GM12878 (cell line): Measurements from ENCODE around the gene RNASE12. TPM values are rescaled to one million over a fixed set of nuclear protein-coding genes. Genes with fewer than 3 reads are reported as not detected.

Experiments
- ATAC-seq: fragments of 200-7000 bp; cut with Tn5 transposase; 3 replicates; pipeline ENCODE4 v1.9.1; 2020; ENCODE audit warnings: mild to moderate bottlenecking, moderate library complexity
- BruUV-seq: library from RNA; stranded (reverse); fragments of 400-500 nt; replicated peaks from 2 replicates; lab custom pipeline; 2021; lab: Mats Ljungman, UMichigan
- CTCF ChIA-PET: fragments of 300-600 bp; sonication (Branson Sonifier 250); formaldehyde crosslinking; extraction: SDS; loops from one replicate; lab custom pipeline; 2021; ENCODE audit warnings: inconsistent platforms; lab: Yijun Ruan, JAX
- POLR2A ChIA-PET: fragments of 350-600 bp; formaldehyde crosslinking; extraction: SDS; loops from one replicate; lab custom pipeline; 2021; ENCODE audit warnings: inconsistent platforms; lab: Charles Lee
- RAD21 ChIA-PET: fragments of 300-600 bp; sonication (Branson Sonifier 250); formaldehyde crosslinking; loops from one replicate; lab custom pipeline; 2023; ENCODE audit warnings: antibody characterized with exemption; ENCODE audit not compliant: unreplicated experiment; lab: Charles Lee
- SMC1A ChIA-PET: fragments of 300-600 bp; sonication (Branson Sonifier 250); formaldehyde crosslinking; loops from one replicate; lab custom pipeline; 2023; ENCODE audit not compliant: unreplicated experiment, uncharacterized antibody; lab: Charles Lee
- DNase-seq: peaks from one replicate; pipeline ENCODE4 v3.0.0-alpha.2; 2011; ENCODE audit warnings: low read depth, low spot score
- FAIRE-seq: peaks from 3 replicates; lab custom pipeline; 2011; peaks lifted over from hg19 to GRCh38; lab: Jason Lieb, UNC
- H2AFZ ChIP-seq: 2 replicates; pipeline ENCODE4 v1.6.0; 2011; ENCODE audit warnings: low read depth, low read length, control low read depth; ENCODE audit not compliant: control insufficient read depth
- H3K27ac ChIP-seq: 2 replicates; pipeline ENCODE4 v1.5.1; 2011; ENCODE audit warnings: control low read depth; ENCODE audit not compliant: control insufficient read depth, insufficient read depth
- H3K27me3 ChIP-seq, 2 experiments: replicated peaks in 1 of 2; 2 replicates each; pipeline versions ENCODE4 v1.6.0 to v1.6.1; 2011; ENCODE audit warnings: low read length in 1 of 2; ENCODE audit not compliant: control insufficient read depth in 2 of 2, insufficient read depth in 2 of 2
- H3K36me3 ChIP-seq, 2 experiments: 2 replicates each; pipeline ENCODE4 v1.5.1; 2011; ENCODE audit warnings: low read length in 1 of 2; ENCODE audit not compliant: control insufficient read depth in 2 of 2, insufficient read depth in 2 of 2
- H3K4me1 ChIP-seq: 2 replicates; pipeline ENCODE4 v1.6.1; 2011; ENCODE audit warnings: mild to moderate bottlenecking, low read length, moderate library complexity, mixed read lengths; ENCODE audit not compliant: control insufficient read depth, insufficient read depth
- H3K4me2 ChIP-seq: 2 replicates; pipeline ENCODE4 v1.6.0; 2011; ENCODE audit warnings: control low read depth; ENCODE audit not compliant: control insufficient read depth, insufficient read depth
- H3K4me3 ChIP-seq: fragments of 200-600 bp; sonication (generic); 2 replicates; pipeline ENCODE4 v1.5.1; 2016
- H3K79me2 ChIP-seq: 2 replicates; pipeline ENCODE4 v1.6.0; 2011; ENCODE audit warnings: low read length; ENCODE audit not compliant: control insufficient read depth, insufficient read depth
- H3K9ac ChIP-seq: 2 replicates; pipeline ENCODE4 v1.8.0; 2011; ENCODE audit warnings: low read length, control low read depth, mixed read lengths; ENCODE audit not compliant: control insufficient read depth, insufficient read depth
- H3K9me3 ChIP-seq: replicated peaks from 3 replicates; pipeline ENCODE4 v1.5.1; 2011; ENCODE audit warnings: mild to moderate bottlenecking, low read length; ENCODE audit not compliant: control insufficient read depth, insufficient read depth
- H4K20me1 ChIP-seq: 2 replicates; pipeline ENCODE4 v1.6.0; 2011; ENCODE audit not compliant: control insufficient read depth, insufficient read depth
- BMI1 ChIP-seq: fragments of 450-650 bp; IDR thresholded peaks from 2 replicates; pipeline ENCODE4 v1.6.1; 2016; ENCODE audit warnings: mild to moderate bottlenecking, moderate library complexity, borderline replicate concordance
- CBX3 ChIP-seq: fragments of 200-600 bp; sonication (generic); IDR thresholded peaks from 2 replicates; pipeline ENCODE4 v1.6.1; 2016; ENCODE audit warnings: low read depth, borderline replicate concordance
- CEBPB ChIP-seq, 2 experiments: fragments of 150-350 bp in 1 of 2; IDR thresholded peaks; 2 replicates each; pipeline ENCODE4 v1.6.1; 2012 to 2014; ENCODE audit warnings: low read depth in 2 of 2, low read length in 2 of 2, borderline replicate concordance in 1 of 2, inconsistent platforms in 1 of 2
- CHD1 ChIP-seq: IDR thresholded peaks from 2 replicates; pipeline ENCODE4 v1.6.1; 2012; ENCODE audit warnings: low read depth, low read length, improper control_type of control experiment
- CREB1 ChIP-seq: IDR thresholded peaks from 2 replicates; pipeline ENCODE4 v1.6.1; 2012; ENCODE audit warnings: low read depth, mild to moderate bottlenecking, inconsistent platforms
- CREM ChIP-seq: IDR thresholded peaks from 2 replicates; pipeline ENCODE4 v1.6.1; 2014; ENCODE audit warnings: antibody characterized with exemption, low read depth
- FOXM1 ChIP-seq: IDR thresholded peaks from 2 replicates; pipeline ENCODE4 v1.6.1; 2012; ENCODE audit warnings: low read depth, mild to moderate bottlenecking, inconsistent platforms, low read length, moderate library complexity
- GABPA ChIP-seq: IDR thresholded peaks from 2 replicates; pipeline ENCODE4 v1.6.1; 2014; ENCODE audit warnings: antibody characterized with exemption, low read depth, mild to moderate bottlenecking, inconsistent platforms
- KDM1A ChIP-seq: fragments of 200-600 bp; sonication (generic); IDR thresholded peaks from 2 replicates; pipeline ENCODE4 v1.6.1; 2016; ENCODE audit warnings: borderline replicate concordance
- MTA2 ChIP-seq: fragments of 450-650 bp; IDR thresholded peaks from 2 replicates; pipeline ENCODE4 v1.6.1; 2016; ENCODE audit warnings: low read depth, mild to moderate bottlenecking, moderate library complexity
- NRF1 ChIP-seq: conservative IDR thresholded peaks from 2 replicates; pipeline ENCODE4 v1.6.1; 2011; ENCODE audit warnings: mild to moderate bottlenecking, low read depth, low read length, improper control_type of control experiment
- SMC3 ChIP-seq: IDR thresholded peaks from 2 replicates; pipeline ENCODE4 v1.6.1; 2011; ENCODE audit warnings: low read length, improper control_type of control experiment, borderline replicate concordance
- SUZ12 ChIP-seq: fragments of 200-600 bp; sonication (generic); IDR thresholded peaks from one replicate; pipeline ENCODE4 v1.6.1; 2018; ENCODE audit warnings: antibody characterized with exemption, mild to moderate bottlenecking; ENCODE audit not compliant: unreplicated experiment
- YY1 ChIP-seq: IDR thresholded peaks from 2 replicates; pipeline ENCODE4 v1.6.1; 2011; ENCODE audit warnings: low read depth, mild to moderate bottlenecking, low read length
- ZBED1 ChIP-seq: IDR thresholded peaks from 2 replicates; pipeline ENCODE4 v1.6.1; 2016; ENCODE audit warnings: borderline replicate concordance
- WGBS: methylation state at CpG from one replicate; pipeline ENCODE4 v1.1.6; 2016; ENCODE audit warnings: low lambda C conversion rate; ENCODE audit not compliant: insufficient replicate concordance, insufficient coverage; ENCODE audit errors: missing lambda C conversion rate; 5-methylcytosine and 5-hydroxymethylcytosine counted together
- in situ Hi-C: fragments of 300-500 bp; cut with MboI; formaldehyde crosslinking; loops from 9 replicates; pipeline ENCODE4 v1.14.3; 2018; ENCODE audit warnings: mixed read lengths
- intact Hi-C: fragments of 100-400 bp; cut with micrococcal nuclease; formaldehyde crosslinking; loops from one replicate; pipeline ENCODE4 v1.14.2; 2022; ENCODE audit not compliant: unreplicated experiment
- polyA plus RNA-seq, 11 experiments: library from polyadenylated mRNA; depleted of rRNA in 4 of 11; unstranded in 6 of 11; stranded (reverse) in 5 of 11; fragments of >200 nt; fragmentation: Nextera tagmentation in 4 of 11; fragmentation: Illumina TruSeq in 1 of 11; extraction: Ambion mirVana in 4 of 11; extraction: Trizol in 1 of 11; gene quantifications; 1 replicate in 1 of 11; 2 replicates in 10 of 11; pipeline versions ENCODE4 v1.2.1 to v1.2.3, GENCODE V29; 2011 to 2016; ENCODE audit warnings: inconsistent platforms in 2 of 11, missing spikeins in 2 of 11, low read depth in 1 of 11
- total RNA-seq, 4 experiments: library from RNA; depleted of rRNA in 3 of 4; stranded (reverse); fragments of >200 nt in 3 of 4; fragmentation: Illumina TruSeq in 1 of 4; extraction: Trizol in 1 of 4; gene quantifications; 2 replicates each; pipeline versions ENCODE4 v1.2.1 to v1.2.3, GENCODE V29; 2013 to 2021
- TF ChIP-seq, protein P1 (sequence below): IDR thresholded peaks from 2 replicates; pipeline ENCODE4 v1.6.1; 2011; ENCODE audit warnings: borderline replicate concordance, low read depth, mild to moderate bottlenecking, moderate library complexity, low read length; ENCODE audit not compliant: insufficient read depth, poor library complexity, severe bottlenecking
- TF ChIP-seq, protein P2 (sequence below): fragments of 450-650 bp; IDR thresholded peaks from 2 replicates; pipeline ENCODE4 v1.6.1; 2018; ENCODE audit warnings: borderline replicate concordance, mild to moderate bottlenecking; ENCODE audit not compliant: partially characterized antibody

Gene RNASE12
- total and polyA plus RNA-seq, 10 of the 15 experiments (the other 5 are each of a cell fraction or from before 2014, with no cell fraction given): not detected

DNA sequence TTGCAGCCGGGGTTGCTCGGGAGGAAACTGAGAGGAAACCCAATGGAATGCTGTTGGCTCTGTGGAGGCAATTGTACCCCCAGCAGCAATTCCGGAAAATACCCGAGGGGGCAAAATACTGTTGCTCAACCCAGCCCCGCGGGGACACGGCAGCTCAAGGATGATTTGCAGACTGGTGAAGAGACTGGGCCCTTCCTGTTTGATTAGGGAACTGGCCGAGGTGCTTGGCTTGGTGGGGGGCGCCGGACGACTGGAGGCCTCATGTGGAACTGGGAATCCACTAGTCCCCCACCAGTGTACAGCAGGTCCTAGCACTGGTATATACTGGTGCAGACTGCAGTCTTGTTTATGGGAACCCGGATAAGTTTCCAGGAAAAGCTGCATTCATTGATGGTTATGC, 10.3 kb upstream of the RNASE12 start:
- no peak overlapping the region for H3K4me2 ChIP-seq
- no peaks in the 10 kb centered on the region for H3K36me3 ChIP-seq
- H3K27ac ChIP-seq: no peak overlapping the region
- POLR2A ChIA-PET: no interaction called here
- no peaks in the 10 kb centered on the region for H3K9me3 ChIP-seq
- WGBS: 62% methylated on average over 12 of the region's 12 CpGs
- FAIRE-seq (no peak), ATAC-seq (no peak), DNase-seq (no peak)
- H3K9ac ChIP-seq: no peak overlapping the region
- H4K20me1 ChIP-seq: no peaks in the 10 kb centered on the region
- no peak overlapping the region for H3K4me3 ChIP-seq
- H3K4me1 ChIP-seq: no peaks in the 10 kb centered on the region
- RAD21 ChIA-PET: interaction anchor here (1.6 kb wide), 1 partner anchor 114 kb away, joined by 3 read pairs; no protein-coding TSS in a partner anchor
- H2AFZ ChIP-seq: no peak overlapping the region
- SMC1A ChIA-PET: interaction anchor here (1.0 kb wide), 1 partner anchor 272 kb away, joined by 4 read pairs; no protein-coding TSS in a partner anchor
- H3K79me2 ChIP-seq: no peaks in the 10 kb centered on the region
- no TSS peak for BruUV-seq
- intact Hi-C loops: no loop called here
- no peaks in the 10 kb centered on the region for H3K27me3 ChIP-seq
- CTCF ChIA-PET: interaction anchor here (1.3 to 9.9 kb wide), 3 partner anchors 114 to 273 kb away, joined by 3 to 216 read pairs (median 4); partner anchors contain the start of gene CCNB1IP1
- in situ Hi-C loops: no loop called here
- TF ChIP-seq SUZ12: no peak
- no peak for TF ChIP-seq CREM
- no peak for TF ChIP-seq CREB1
- TF ChIP-seq ZBED1: no peak
- TF ChIP-seq FOXM1: no peak
- no peak for TF ChIP-seq SMC3
- no peak for TF ChIP-seq NRF1
- no peak for TF ChIP-seq YY1
- TF ChIP-seq MTA2: no peak
- TF ChIP-seq CHD1: no peak
- no peak for TF ChIP-seq KDM1A
- TF ChIP-seq, protein P1, sequence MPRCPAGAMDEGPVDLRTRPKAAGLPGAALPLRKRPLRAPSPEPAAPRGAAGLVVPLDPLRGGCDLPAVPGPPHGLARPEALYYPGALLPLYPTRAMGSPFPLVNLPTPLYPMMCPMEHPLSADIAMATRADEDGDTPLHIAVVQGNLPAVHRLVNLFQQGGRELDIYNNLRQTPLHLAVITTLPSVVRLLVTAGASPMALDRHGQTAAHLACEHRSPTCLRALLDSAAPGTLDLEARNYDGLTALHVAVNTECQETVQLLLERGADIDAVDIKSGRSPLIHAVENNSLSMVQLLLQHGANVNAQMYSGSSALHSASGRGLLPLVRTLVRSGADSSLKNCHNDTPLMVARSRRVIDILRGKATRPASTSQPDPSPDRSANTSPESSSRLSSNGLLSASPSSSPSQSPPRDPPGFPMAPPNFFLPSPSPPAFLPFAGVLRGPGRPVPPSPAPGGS: no peak
- TF ChIP-seq, protein P2, sequence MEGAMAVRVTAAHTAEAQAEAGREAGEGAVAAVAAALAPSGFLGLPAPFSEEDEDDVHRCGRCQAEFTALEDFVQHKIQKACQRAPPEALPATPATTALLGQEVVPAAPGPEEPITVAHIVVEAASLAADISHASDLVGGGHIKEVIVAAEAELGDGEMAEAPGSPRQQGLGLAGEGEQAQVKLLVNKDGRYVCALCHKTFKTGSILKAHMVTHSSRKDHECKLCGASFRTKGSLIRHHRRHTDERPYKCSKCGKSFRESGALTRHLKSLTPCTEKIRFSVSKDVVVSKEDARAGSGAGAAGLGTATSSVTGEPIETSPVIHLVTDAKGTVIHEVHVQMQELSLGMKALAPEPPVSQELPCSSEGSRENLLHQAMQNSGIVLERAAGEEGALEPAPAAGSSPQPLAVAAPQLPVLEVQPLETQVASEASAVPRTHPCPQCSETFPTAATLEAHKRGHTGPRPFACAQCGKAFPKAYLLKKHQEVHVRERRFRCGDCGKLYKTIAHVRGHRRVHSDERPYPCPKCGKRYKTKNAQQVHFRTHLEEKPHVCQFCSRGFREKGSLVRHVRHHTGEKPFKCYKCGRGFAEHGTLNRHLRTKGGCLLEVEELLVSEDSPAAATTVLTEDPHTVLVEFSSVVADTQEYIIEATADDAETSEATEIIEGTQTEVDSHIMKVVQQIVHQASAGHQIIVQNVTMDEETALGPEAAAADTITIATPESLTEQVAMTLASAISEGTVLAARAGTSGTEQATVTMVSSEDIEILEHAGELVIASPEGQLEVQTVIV: no peak
- no peak for TF ChIP-seq BMI1
- no peak for TF ChIP-seq CBX3
- no peak for TF ChIP-seq GABPA
- no peak for TF ChIP-seq CEBPB (IDR thresholded peaks at IDR 0.05; ENCODE audit: borderline replicate concordance in 1 of 2, low read depth in 2 of 2, low read length in 2 of 2)
- TF ChIP-seq, all 136 proteins: peak for 0
